ENCODE results near the gene SESN1. TPM values are rescaled to one million over a fixed set of nuclear protein-coding genes. Genes with fewer than 3 reads are reported as not detected.
"Not testable (repeated sequence)": the region's sequence is repeated elsewhere in the genome, so short reads cannot be mapped to it uniquely, and the experiment has no call there.

SESN1 gene
- polyA plus RNA-seq, 12 donors: 33.3 to 70.2 (median 51.5) TPM; not detected in 1

DNA sequence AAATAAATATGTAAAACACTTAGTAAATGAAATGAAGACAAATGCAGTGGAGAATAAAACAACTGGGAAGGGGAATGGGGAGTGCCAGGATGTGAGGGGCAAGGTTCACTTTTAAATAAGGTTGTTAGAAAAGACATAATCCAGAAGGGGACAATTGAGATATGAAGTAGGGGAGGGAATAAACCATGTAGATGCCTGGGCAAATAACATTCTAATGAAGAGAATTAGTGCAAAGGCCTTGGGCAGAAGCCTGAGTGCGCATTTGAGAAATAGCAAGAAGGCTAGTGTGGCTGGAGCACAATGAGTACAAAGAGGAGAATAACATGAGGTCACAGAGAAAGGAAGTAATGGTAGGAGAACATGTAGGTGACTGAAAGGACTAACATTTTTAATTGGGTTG is 3.0 kb upstream of the SESN1 start:
- no peak for DNase-seq

DNA sequence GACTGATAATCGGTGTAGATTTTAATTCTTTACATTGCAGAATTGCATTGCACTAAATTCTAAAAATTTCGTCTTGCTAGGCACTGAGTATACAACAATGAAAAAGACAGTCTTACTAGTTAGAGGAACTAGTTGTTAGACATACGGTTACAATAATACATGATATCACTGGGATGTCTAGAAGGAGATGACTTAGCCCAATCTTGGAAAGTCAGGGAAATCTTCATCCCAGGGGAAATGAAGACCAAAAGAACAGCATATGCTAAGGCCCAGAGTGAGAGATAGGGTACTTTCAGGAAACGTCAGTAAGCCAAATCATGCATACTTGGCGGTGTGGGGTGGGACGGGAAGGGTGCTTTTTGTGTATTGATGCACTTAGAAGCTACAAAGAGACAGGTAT is 1.6 kb upstream of the SESN1 start:
- DNase-seq: no peak

DNA sequence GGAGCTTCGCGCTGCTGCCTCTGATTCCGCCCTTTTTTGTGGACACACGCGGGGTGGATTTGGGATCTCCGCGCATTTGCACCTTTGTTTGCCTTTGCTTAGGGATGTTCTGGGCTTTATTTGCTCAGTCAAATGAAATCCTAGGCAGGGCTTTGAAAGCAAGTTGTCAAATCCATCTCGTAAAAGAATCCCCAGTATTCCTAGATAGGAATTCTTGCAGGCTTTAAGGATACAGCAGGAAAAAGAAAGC is 1.1 kb upstream of the SESN1 start:
- DNase-seq: no peak

DNA sequence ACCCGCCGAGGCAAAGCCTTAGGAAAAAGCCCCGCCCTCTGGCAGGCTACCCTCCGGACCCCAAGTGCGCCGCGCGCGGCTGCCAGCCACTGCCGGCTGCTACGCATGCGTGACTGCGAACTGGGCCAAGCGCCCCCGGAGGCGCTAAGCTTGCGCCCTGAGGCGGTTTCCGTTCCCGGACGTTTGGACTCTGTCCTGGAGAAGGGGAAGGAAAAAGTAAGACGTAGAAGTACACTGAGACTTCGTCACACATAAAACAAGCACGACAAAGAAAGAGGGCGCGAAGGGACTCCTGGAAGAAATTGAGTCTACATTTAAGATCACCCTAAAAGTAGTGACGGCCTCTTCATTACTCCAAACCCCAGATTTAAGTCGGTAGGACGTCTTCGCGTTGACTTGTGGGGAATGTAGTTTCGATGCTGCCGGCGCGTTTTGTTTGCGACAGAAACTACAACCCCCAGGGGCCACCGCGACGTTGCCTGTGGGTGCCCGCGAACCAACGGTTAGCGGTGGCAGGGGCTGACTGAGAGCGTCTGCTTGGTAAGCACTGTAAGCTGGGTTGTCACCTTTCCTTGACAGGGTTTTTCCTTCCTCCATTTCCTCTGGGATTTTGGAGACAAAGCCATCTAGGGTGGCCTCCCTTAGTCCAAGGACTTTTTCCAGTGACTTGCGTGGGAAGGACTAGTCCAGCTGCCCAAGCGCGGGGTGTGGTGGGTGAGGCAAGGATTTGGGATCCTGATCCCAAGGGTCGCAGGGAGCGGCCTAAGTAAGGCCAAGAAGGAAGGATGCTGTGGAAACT is 589 bp upstream of the SESN1 start, which contains the start of gene CEP57L1:
Gene CEP57L1 (plus strand): TSS at position 472 of the 799 bp plus-strand sequence. CDS start 49,715 bp downstream, outside the sequence.
- DNase-seq: peak; percentile 99

DNA sequence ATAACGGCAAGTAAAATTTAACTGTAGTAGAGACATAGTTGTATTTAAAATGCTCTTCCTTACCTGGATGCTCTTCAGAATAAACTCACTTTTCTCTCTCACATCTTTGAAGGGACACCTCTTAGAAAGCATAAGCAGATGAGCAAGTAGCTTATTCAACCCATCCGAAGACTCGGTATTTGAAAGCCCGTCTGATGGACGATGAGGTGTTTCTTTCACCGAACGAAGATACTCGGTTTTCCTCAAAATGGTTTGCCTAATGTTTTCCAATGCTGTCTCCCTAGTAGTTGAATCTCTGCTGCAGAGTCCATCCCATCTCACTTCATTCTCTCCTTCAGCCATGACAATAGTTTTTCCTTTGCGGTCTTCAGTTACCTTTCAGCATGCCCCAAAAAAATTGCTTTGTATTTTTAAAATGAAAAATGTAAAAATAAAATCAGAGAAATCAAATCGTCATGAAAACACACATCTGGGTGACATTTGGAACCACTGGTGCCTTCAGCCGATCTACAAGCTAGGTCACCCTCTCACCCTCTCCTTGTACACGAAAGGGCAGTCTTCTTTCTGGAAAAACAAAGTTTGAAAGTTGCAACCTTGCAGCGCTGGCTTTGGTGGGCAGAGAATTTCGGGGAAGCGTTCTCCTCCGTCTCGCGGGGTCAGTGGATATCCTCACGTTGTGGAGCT is 772 bp downstream of the SESN1 start:
- DNase-seq: no peak

DNA sequence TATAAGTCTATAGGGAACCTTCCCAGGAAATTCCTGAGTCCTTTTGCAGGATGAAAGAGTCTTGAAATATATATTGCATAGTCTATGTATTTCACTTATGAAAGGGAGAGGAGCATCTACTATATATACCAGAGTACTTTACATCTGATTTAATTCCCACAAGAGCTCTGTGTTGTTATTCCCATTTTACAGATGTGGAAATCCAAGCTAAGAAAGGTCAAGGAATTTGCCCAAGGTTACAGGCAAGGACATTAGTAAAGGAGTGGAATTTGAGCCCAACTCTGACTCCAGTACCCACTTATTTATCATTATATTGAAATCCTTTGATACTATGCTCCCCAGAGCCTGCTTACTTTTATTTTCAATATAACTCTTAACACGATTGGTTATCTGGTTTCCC is 2.6 kb downstream of the SESN1 start:
- no peak for DNase-seq

DNA sequence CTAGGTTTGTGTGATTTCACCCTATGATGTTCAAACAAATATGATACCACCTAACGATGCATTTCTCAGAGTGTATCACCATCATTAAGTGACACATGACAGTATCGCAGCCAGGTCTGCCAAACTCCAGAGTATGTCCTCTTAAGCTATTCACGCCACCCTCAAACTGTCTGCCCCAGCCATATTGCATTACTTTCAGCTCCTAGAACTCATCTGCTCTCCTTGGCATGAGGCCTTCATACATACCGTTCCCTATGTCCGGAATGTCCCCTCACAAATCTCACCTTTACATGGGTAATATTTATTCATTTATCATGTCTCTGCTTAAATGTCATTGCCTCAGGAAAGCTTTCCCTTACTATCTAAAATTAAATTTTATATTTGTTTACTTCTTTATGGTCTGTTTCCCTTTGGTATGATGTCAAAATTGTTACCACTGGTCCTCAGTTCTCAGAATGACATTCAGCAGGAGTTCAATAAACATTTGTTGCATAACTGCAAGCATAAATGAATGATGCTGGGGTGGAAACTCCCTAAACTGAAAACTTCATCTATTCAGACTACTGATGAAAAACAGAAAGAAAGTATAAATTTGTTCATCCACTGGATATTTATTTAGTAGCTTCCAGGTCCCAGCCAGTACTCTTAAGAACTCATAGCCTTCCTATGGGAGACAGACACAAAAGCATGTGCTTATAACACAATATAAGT is 3.2 kb downstream of the SESN1 start:
- DNase-seq: no peak

DNA sequence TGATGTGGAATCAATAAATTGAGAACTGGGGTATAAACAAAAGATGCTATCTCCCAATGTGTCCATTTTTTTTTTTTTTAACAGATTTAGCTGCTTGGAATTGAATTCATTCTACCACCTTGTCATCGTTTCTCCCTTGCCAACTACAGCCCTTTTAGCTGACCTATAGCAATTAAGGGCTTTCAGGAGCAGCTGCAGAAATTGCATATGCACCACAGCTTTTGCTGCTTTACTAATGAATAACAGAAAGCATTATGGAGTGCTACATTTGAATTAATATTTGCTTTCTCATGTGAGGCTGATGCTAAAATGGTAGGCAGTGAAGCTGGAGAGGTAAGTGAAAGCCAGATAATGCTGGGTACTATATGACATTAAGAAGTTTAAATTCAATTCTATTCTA is 5.7 kb downstream of the SESN1 start:
- no peak for DNase-seq

DNA sequence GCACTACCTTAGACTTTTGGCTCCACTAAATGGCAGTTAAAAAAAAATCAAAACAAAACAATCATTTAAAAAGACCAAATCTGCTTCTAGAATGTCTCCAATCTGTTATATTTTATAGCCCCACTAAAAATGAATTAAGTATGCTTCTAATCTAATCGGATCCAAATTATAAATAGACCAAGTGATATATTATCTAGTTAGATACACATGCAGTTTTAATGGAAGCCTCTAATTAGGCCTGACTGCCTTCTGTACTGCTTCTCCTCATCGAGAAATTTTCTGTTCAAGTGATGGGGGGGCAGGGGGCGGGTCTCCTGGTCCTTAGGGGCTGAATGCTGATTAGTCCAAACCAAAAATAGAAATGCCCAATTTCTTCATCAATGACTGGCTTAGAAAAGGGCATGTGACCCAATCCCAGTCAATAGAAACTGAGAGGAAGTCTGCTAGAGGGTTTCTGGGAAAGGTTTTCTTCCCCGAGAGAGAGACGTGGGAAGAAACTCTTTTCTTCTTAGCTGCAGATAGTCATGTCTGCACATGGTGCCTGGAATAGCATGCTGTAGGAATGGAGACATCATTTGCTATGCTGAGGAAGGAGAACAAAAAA is 6.9 kb downstream of the SESN1 start:
- no peak for DNase-seq

DNA sequence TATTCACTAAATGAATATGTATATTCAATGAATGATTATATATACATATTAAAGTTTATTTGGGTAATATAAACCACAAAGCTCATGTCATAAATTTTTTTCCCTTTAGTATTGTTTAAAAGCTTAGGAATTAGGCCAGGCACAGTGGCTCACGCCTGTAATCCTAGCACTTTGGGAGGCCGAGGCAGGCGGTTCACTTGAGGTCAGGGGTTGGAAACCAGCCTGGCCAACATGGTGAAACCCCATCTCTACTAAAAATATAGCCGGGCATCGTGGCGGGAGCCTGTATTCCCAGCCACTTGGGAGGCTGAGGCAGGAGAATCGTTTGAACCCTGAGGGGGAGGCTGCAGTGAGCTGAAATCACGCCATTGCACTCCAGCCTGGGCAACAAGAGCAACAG is 10.5 kb downstream of the SESN1 start:
- DNase-seq: not testable (repeated sequence)

DNA sequence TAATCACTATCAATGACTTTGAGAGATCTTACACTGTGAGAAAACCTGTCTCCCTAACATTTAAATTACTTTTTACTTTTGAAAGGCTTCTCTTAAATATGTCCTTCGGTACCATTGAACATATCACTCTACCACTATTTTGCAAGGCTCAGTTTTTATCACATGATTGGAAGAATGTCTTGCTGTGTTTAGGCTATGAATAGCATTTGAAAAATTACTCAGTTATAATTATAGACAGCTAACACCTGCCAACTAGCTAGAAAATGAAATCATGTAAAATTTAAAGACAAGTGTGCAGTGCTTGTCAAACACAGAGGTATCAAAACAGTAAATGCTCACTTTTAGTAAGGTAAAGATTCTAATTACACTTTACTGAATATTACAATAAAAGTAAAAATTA is 11.0 kb downstream of the SESN1 start:
- DNase-seq: no peak

DNA sequence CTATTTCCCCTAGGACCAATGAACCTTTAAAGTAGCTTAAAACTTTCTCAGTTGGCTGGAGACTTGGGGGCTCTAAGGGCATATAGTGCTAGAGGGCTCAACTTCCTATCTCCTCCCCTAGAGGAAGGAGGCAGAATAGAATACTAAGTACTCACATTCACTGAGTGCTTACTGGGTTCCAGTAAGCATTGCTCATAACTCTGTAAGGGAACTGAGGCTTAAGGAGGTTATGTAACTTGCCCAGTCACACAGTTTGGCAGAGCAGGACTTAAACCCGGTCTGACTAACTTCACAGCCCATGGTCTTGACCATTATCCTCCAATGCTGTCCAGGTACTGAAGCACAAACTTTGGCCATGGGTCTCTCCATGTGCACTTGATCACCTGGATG is 12.5 kb downstream of the SESN1 start:
- no peak for DNase-seq

DNA sequence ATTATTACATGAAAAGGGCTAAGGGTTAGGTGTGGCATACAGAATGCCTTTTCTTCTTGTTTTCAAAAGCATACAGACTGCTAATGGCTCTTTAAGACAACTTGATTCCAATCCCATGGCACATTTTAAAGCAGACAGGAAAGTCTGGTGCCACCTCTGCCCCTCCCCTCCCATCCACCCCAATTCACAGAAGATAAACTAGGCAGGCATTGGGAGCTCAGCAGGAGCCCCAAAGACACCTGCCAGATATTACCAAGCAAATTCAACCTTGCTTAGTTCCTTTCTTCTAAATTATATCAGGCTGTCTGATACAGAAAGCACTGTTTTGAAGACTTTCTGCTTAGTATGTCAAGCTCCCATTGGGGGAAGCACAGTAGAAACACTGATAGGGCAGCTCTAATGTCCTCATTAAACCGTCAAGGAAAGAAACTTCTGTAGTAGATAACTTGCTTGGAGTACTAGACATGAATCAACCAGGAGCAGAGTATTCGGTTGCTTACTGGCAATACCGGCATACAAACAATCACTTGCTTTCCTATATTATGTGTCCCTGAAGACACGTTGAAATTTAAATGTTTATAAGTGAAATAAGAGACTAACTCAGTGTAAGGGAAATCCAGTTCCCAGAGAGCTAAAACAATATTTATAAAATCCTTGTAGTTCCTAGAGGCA is 13.0 kb downstream of the SESN1 start:
- DNase-seq: no peak

DNA sequence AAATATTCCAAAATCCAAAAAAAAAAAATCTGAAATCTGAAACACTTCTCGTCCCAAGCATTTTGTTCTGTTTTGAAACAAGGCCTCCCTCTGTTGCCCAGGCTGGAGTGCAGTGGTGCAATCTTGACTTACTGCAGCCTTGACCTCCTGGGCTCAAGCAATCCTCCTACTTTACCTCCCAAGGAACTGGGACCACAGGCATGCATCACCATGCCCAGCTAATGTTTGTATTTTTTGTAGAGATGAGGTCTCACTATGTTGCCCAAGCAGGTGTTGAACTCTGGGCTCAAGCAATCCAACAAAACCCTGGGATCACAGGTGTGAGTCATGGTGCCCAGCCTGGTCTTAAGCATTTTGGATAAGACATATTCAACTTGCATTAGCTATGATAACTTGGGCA is 13.6 kb downstream of the SESN1 start:
- DNase-seq: no peak

DNA sequence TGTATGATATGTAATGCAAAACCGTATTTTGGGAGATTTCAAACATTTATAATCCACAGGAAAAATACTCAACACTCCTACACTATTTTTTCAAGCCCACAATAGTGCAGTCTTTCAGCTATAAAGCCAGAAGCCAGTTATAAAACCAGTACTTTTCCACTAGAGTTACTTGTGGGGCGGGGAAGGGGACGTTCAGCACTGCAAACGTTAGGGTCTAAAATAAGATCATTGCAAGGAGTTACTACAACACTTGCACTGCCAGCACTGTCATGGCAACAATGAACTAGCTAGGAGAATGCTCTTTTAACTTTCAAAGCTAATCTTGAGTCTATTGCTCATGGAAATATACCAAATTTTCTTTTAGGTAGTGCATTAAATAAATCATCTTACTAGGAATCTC is 14.7 kb downstream of the SESN1 start:
- DNase-seq: peak; percentile 81

DNA sequence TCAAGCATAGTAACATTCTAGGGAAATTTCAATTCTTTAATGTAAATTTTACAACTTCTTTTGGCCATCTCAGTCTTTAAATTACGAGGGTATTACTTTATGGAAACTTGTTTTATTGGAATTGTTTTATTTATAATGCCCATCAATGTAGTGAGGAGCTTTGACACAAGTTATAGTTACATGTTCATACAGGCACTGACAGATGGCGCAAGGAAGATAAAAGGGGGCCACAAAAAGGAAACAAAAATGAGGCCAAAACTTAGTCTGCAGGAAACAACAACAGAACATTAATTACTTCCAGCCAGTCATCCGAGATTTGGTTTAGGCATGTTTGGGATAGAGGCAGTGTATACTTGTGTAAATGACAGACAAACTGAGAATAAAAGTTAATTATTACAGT is 18.3 kb downstream of the SESN1 start:
- no peak for DNase-seq

DNA sequence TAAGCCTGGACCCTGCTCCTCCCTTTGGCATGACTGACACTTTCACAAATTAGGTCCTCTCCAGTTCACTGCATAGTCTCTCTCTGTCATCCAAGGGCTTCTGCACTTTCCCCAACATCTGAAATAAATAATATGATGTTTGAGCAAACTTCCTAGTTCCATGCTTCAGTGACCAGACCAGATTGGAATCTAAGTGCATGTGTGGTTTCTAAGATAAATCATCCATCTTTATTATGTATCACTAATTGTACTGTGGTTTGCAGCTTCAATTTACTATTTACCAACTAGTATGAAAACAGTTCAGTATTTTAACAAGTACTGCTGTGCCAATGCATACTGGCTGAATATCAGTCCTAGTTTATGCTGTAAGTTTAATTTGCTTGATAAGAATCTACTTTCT is 18.7 kb downstream of the SESN1 start:
- DNase-seq: no peak

DNA sequence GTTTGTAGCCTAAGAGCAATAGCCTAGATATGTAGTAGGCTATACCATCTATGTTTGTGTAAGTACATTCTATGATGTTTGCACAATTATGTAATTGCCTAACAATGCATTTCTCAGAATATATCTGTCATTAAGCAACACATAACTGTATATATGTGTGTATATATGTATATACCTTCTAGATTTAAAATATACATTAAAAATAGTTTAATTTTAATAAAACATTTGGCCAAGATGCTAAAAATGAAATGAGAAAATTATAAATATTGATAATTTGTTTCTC is 20.6 kb downstream of the SESN1 start:
- no peak for DNase-seq

DNA sequence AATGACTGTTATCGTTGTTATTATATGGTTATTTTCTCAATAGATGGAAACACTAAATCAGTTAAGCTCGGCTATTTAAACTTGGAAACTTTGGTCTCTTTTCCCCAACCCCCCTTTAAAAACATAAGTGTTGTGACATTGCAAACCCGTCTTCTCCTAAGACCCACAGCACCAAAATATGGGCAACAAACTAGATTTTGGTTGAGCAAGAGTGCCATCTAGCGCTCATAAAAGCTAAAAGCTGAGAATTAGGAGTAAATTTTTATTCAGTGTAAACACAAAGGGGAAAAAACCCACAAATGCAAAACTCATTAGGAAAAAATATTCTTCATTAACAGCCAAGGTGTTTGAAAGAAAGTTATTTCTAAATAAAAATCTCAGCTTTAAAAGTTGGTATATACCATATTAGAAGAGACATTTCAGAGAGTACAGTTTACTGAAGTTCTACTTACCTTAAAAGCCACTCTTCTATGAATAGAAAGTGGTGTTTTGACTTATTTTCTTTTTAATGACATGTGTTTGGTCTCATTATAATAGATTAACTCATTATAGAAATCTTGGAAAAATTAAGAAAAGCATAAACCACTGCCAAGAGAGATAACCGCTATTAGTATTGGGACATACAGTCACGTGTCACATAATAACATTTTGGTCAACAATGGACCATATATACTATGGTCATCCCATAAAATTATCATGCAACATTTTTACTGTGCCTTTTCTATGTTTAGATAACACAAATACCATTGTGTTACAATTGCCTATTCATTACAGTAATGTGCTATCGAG is 21.1 kb downstream of the SESN1 start:
- DNase-seq: peak; percentile 77

DNA sequence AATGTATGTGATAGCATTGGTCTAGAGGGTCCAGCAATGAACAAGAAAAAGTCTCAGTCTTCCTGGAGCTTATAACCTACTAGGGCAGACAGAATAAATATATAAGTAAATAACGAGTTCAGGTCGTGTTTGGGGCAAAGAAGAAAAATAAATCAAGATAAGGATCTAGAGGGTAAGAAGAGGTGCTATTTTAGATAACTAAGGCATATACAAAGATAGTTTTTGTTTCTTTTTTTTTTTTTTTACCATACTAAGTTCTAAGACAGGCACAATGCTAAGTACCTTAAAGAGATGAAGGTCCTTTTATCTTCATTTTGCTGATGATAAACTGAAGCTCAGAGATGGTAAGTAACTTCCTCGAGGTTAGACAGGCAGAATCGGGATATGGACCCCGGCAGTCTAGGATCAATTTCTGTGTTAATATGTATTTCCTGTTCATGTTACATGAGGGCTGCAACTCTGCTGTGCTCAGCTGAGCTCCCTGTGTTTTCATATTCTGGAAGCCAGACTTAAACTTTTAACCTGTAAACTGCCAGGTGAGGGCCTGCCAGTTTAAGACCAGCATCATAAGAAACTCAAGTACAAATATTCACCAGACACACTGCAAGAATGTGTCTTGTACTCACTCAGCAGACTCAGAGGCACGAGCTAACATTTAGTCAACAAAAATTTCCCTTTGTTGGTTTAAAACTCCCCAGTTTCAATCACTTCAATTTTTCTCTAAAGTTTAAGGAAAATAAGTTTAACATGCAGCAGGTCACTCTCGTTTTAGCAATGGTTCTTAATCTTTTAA is 23.3 kb downstream of the SESN1 start:
- DNase-seq: no peak

DNA sequence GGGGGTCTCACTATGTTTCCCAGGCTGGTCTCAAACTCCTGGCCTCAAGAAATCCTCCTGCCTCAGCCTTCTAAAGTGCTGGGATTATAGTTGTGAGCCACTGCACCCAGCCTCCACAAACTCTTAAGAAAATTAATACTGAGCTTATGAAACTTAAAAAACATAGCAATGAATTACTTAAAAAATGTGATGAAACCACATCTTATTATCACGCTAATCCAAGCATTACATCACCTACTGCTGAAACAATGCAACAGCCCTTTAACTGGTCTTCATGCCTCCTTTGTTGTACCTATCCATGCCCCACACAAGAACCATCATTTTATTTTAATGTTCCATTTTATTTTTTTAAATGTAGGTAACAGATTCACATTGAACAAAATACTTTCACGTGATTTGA is 24.9 kb downstream of the SESN1 start:
- no peak for DNase-seq

Measured in muscle of arm (tissue), 12 donors.